Vagina (tissue), 2 donors: ENCODE results near the gene TOR1AIP2. TPM values are rescaled to one million over a fixed set of nuclear protein-coding genes. Genes with fewer than 3 reads are reported as not detected.

ENCODE experiments used
- DNase-seq, 2 donors: peaks; one replicate each; pipeline ENCODE4 v3.0.0-alpha.2; 2017; ENCODE audit errors: extremely low spot score in 2 of 2
- H3K27ac ChIP-seq: fragments of 200-600 bp; sonication (generic); one replicate; pipeline ENCODE4 v1.5.1; 2019
- H3K27me3 ChIP-seq: fragments of 200-600 bp; sonication (generic); one replicate; pipeline ENCODE4 v1.5.1; 2019
- H3K36me3 ChIP-seq, 2 donors: fragments of 200-600 bp; sonication (generic); one replicate each; pipeline ENCODE4 v1.5.1; 2017 to 2019
- H3K4me1 ChIP-seq: fragments of 200-600 bp; sonication (generic); one replicate; pipeline ENCODE4 v1.5.1; 2019
- H3K4me3 ChIP-seq, 2 donors: fragments of 200-600 bp; sonication (generic); 1 replicate in 1 of 2; 2 replicates in 1 of 2; pipeline ENCODE4 v1.5.1; 2016 to 2019
- H3K9me3 ChIP-seq: fragments of 200-600 bp; sonication (generic); one replicate; pipeline ENCODE4 v1.5.1; 2019
- CTCF ChIP-seq, 3 experiments: fragments of 450-650 bp in 2 of 3; fragments of 200-600 bp in 1 of 3; sonication (generic) in 1 of 3; IDR thresholded peaks; one replicate each; pipeline ENCODE4 v1.5.1; 2017 to 2019; ENCODE audit warnings: antibody characterized with exemption in 3 of 3, mild to moderate bottlenecking in 2 of 3, moderate library complexity in 2 of 3
- POLR2A ChIP-seq, 2 donors: fragments of 450-650 bp; IDR thresholded peaks; one replicate each; pipeline ENCODE4 v1.6.1; 2017; ENCODE audit warnings: antibody characterized with exemption in 2 of 2, mild to moderate bottlenecking in 2 of 2, moderate library complexity in 2 of 2
- POLR2AphosphoS5 ChIP-seq, 2 donors: sonication (generic); formaldehyde crosslinking; IDR thresholded peaks; one replicate each; pipeline ENCODE4 v1.9.0; 2017; ENCODE audit warnings: antibody characterized with exemption in 2 of 2, mild to moderate bottlenecking in 2 of 2, low read depth in 1 of 2; ENCODE audit not compliant: insufficient read depth in 1 of 2
- intact Hi-C: fragments of 100-400 bp; cut with DNase I; formaldehyde crosslinking; loops from one replicate; pipeline ENCODE4 v1.15.1; 2023
- total RNA-seq: library from RNA; depleted of rRNA; stranded (reverse); fragments of >200 nt; gene quantifications from one replicate; pipeline ENCODE4 v1.2.3, GENCODE V29; 2016

TOR1AIP2 gene
- total RNA-seq, 1 donor from 2014 or later: 53.8 TPM

DNA sequence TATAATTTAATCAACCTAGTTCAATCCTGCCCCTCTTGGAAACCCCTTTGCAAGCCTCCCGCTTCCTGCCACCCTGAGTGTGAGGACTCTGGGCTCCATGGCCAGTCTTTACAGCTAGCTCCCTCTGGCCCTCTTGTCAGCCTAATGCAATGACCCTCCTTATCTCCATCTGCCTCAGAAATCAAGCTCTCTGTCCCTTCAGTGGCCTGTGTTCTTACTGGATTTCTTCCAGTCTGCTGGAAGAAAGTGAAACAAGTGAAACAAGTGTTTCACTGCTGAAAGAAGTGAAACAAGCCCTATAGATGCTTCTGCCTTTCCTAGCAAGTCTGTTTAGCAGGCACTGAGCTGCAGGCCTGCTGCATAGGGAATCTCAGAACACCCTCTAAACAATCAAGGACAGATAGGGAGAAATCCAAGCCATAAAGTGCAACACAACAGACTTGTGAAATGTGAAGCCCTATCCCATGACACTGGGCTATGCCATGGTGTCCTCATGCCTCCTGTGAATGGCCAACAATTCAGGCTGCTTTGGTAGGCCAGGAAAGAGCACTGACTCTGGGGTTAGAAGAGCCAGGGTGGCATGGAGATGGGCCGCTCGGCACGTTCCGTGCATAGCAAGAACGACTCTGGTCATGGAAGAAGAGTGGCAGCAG, 78.6 kb downstream of the TOR1AIP2 start:
- no peak for DNase-seq
- intact Hi-C loops: no loop called here
- TF ChIP-seq POLR2A (IDR thresholded peaks at IDR 0.05) (no peak), POLR2AphosphoS5 (IDR thresholded peaks at IDR 0.05; ENCODE audit: insufficient read depth in 1 of 2, low read depth in 1 of 2) (no peak), CTCF (IDR thresholded peaks at IDR 0.05) (no peak)

DNA sequence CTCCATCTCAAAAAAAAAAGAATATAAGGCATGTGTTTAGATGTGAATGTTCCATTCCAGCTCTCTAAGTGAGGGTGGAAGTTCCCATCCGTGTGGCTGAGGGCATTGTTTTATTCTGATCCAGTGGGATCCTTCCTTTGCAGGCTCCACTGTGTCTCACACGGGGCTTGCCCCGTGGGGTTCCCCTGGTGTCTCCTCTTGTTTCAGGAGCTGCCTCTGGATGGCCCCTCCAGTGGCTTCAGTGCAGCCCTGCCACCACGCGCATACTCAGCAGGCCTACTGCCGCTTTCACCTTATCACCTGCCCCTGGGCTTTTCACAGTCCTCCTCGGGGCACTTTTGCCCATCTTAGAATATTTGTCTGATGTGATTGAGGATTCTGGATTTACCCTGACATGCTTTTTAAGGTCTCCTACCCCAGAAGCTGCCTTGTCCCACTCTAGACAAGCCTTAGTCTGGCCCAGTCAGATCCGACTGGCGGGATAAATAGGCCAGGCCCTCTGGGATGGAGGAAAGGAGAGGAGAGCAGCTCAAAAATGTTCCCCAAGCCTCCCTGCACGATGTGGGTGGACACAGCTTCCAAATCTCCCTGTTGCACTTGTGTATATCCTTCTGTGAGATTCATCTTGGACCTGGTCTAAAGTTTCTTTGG, 79.3 kb downstream of the TOR1AIP2 start:
- intact Hi-C loops: no loop called here
- Histone ChIP-seq H3K27me3 (no peaks in the 10 kb centered on the region), H3K27ac (no peak overlapping the region), H3K36me3 (no peaks in the 10 kb centered on the region), H3K4me3 (no peak overlapping the region), H3K4me1 (no peaks in the 10 kb centered on the region), H3K9me3 (no peaks in the 10 kb centered on the region)
- no peak for DNase-seq
- TF ChIP-seq POLR2A (IDR thresholded peaks at IDR 0.05): no peak
- TF ChIP-seq CTCF (IDR thresholded peaks at IDR 0.05): no peak
- no peak for TF ChIP-seq POLR2AphosphoS5 (IDR thresholded peaks at IDR 0.05; ENCODE audit: insufficient read depth in 1 of 2, low read depth in 1 of 2)

More for the DNA sequence above, 78.6 kb downstream of the TOR1AIP2 start:
- H3K4me3 ChIP-seq: no peak overlapping the region
- H3K4me1 ChIP-seq: no peaks in the 10 kb centered on the region
- H3K36me3 ChIP-seq: no peaks in the 10 kb centered on the region
- H3K27me3 ChIP-seq: no peaks in the 10 kb centered on the region
- no peaks in the 10 kb centered on the region for H3K9me3 ChIP-seq
- H3K27ac ChIP-seq: no peak overlapping the region

- no peak for TF ChIP-seq POLR2A (IDR thresholded peaks at IDR 0.05)
- no peak for TF ChIP-seq POLR2AphosphoS5 (IDR thresholded peaks at IDR 0.05; ENCODE audit: insufficient read depth in 1 of 2, low read depth in 1 of 2)
- no peak for TF ChIP-seq CTCF (IDR thresholded peaks at IDR 0.05)
- H3K9me3 ChIP-seq: no peaks in the 10 kb centered on the region
- no peaks in the 10 kb centered on the region for H3K4me1 ChIP-seq
- no peak overlapping the region for H3K27ac ChIP-seq
- no peaks in the 10 kb centered on the region for H3K36me3 ChIP-seq
- no peak overlapping the region for H3K4me3 ChIP-seq
- intact Hi-C loops: no loop called here
- no peaks in the 10 kb centered on the region for H3K27me3 ChIP-seq
- DNase-seq: no peak
Measured at GRCh38 chr1:179794669-179795068, 82.9 kb downstream of the TOR1AIP2 start.

GRCh38 chr1:179794146-179794545, 83.5 kb downstream of the TOR1AIP2 start:
- H3K36me3 ChIP-seq: no peaks in the 10 kb centered on the region
- no peaks in the 10 kb centered on the region for H3K9me3 ChIP-seq
- no peaks in the 10 kb centered on the region for H3K27me3 ChIP-seq
- no peak overlapping the region for H3K27ac ChIP-seq
- no peaks in the 10 kb centered on the region for H3K4me1 ChIP-seq
- no peak for DNase-seq
- intact Hi-C loops: no loop called here
- no peak for TF ChIP-seq CTCF (IDR thresholded peaks at IDR 0.05)
- no peak for TF ChIP-seq POLR2AphosphoS5 (IDR thresholded peaks at IDR 0.05; ENCODE audit: insufficient read depth in 1 of 2, low read depth in 1 of 2)
- no peak for TF ChIP-seq POLR2A (IDR thresholded peaks at IDR 0.05)
- no peak overlapping the region for H3K4me3 ChIP-seq

DNA sequence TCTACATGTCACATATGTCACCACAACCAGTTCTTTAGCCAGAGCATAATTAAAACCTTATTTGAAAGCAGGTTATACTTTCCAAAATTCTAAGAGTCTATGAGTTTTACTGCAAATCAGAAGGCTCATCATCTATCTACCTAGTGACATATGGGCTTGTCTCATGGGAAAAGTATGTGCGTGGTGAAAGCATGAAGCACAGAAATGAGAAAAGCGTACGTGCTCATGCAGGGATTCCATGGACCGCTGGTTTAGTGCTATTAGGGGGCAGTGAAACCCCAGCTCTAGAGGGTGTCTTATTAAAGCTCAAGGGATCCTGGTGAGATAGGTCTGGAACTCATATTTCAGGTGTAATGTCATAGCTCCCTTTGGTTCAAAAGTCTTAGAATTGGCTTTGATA, 84.3 kb downstream of the TOR1AIP2 start:
- Histone ChIP-seq H3K36me3 (no peaks in the 10 kb centered on the region), H3K4me3 (no peak overlapping the region), H3K9me3 (no peaks in the 10 kb centered on the region), H3K27me3 (no peaks in the 10 kb centered on the region), H3K27ac (no peak overlapping the region), H3K4me1 (no peaks in the 10 kb centered on the region)
- intact Hi-C loops: no loop called here
- DNase-seq: no peak
- TF ChIP-seq POLR2AphosphoS5 (IDR thresholded peaks at IDR 0.05; ENCODE audit: insufficient read depth in 1 of 2, low read depth in 1 of 2) (no peak), POLR2A (IDR thresholded peaks at IDR 0.05) (no peak), CTCF (IDR thresholded peaks at IDR 0.05) (no peak)
